Testis (tissue), 2 donors: ENCODE measurements around the gene MUS81.

Experiments
- CTCF ChIP-seq, 3 experiments: fragments of 450-650 bp in 2 of 3; fragments of 200-600 bp in 1 of 3; sonication (generic) in 1 of 3; IDR thresholded peaks; one replicate each; pipeline ENCODE4 v1.5.1; 2016 to 2019; ENCODE audit warnings: antibody characterized with exemption in 3 of 3, mild to moderate bottlenecking in 2 of 3, moderate library complexity in 1 of 3
- POLR2A ChIP-seq: fragments of 450-650 bp; IDR thresholded peaks from one replicate; pipeline ENCODE4 v1.6.1; 2017; ENCODE audit warnings: antibody characterized with exemption, mild to moderate bottlenecking, moderate library complexity

GRCh38 chr11:65899356-65900124, 39.3 kb downstream of the MUS81 start:
- TF ChIP-seq POLR2A: no peak
- no peak for TF ChIP-seq CTCF (IDR thresholded peaks at IDR 0.05)
